ENCODE measurements around the gene TELO2.

TELO2 gene

DNA sequence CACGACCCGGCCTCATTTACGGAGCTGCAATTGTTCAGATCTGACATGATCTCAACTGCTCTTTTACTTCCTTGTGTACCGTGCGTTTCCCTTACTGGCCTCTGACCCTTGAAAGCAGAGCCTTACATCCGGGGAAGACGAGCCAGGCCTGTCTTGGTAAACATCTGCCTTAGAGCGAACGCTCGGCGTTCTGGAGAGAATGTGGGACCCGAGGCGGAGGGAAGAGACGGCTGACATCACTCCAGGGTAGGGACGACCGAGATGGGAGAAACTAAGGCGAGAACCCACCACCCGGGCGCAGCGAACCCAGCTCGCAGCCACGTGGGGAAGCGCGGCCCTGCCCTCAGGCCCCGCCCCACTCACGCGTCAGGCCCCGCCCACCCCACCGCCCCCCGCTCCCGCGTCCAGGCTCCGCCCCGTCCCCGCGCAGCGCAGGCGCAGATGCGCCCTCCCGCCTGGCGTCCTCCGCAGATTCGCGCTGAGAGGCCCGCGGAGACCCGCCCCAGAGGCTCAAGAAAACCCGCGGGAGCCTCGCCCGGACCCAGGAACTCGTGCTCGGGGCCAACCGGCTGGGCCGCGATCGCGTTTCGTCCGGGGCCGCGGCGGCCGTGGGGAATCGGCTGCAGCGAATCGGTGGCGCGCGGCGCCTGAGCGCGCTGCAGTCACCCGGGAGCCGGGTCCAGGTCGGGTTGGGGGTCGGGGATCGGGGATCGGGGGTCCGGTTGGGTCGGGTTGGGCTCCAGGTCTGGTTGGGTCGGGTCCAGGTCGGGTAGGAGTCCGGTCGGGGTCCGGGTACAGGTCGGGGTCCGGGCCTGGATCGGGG lies at the start of gene TELO2:
TELO2 (plus strand) TSS at position 438 of the 823 bp plus-strand sequence. CDS start 922 bp downstream, outside the sequence.
- DNase-seq: peak; percentile 76

DNA sequence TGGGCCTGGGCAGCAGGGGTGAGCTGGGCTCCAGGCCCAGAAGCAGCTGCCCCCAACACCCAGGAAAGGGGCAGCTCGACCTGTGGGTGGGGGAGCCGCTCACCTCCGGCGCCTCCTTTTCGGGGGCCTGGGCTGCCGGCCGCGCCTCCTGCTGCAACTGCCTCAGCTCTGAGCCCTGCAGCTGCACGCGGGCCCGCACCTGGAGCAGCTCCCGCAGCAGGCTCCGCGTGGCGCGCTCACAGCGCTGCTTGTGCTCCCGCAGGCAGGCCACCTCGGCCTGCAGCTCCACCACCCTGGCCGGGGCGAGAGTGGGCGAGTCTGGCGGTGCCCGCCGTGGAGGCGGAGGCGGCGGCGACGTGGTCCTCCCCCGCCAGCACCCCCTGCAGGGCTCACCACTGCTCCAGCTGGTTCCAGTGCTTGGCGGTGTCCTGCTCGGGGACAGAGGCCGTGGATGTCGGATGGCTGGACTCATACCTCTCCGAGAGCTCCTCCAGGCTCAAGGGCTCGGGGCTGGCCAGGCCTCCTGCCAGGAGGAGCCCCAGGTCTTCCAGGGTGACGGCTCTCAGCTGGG lies 49.7 kb upstream of the TELO2 start:
- DNase-seq: no peak

DNA sequence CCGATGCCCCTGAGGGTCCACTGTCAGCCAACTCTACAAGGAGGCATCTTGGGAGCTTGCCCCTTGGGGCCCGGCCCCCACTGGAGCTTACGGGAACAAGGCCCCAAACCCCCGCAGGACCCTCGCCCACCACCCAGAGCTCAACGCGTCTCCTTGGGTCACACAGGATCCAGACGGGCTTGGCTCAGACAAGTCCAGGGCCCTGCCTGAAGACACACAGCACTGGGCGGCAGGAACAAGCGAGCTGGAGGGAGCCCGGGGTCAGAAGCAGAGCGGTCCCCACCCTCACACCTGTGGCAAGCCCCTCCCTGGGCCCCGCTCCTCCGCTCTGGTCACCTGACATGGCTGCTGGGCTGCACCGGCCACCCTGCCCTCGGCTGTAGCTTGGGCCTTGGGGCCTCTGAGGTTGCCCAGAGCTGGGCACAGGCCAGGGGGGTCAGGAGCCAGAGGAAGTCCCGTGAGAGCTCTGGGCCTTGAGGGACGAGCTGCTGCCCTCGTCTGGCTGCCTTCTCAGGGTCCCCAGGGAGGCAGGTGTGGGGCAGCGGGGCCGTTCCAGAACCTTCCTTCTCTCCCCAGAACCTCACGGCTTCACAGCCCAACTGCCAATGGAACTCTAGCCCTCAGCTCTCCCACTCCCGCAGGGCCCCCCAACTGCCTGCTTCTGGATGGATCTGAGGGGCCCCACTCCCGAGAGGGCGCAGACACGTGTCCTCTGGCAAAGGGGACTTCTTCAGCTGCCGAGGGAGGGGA lies 49.0 kb upstream of the TELO2 start, which contains the start of gene CCDC154:
CCDC154 (minus strand) TSS at position 577 of the 750 bp plus-strand sequence; CDS start at position 343, 234 bp downstream.
- no peak for DNase-seq

DNA sequence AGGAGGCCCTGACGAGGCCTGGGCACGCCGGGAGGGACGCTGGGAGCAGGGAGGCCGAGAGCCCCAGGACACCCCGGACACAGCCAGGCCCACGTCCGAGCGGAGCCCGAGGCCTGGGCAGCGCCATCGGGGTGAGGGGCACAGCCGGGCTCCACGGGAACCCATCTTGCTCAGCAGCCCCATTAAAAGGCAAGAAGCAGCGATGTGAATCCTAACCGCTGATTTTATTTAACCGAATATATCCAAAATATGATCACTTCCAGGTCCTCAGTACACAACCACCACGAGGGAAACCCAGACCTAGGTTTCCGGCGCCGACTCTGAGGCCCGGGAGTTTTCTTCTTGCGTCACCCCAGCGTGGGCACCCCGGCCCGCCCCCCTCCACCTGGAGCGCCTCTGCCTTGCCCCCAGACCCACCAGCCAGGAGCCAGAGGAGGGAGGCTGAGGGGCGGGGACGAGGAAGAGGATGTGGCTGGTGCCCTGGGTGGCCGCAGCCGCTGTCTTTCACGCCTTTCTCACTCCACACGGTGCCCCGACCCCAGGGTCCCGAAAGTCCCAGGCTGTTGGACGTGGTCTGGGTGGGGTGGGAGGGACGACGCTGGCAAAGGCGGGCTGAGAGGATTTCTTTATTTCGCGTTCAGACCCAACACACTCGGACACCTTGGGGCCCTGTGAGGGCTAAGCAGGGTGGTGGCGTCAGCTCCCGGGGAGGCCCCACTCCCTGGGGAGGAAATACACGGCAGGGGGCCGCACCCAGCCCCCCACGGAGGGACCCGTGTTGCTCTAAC lies 48.2 kb upstream of the TELO2 start:
- no peak for DNase-seq

DNA sequence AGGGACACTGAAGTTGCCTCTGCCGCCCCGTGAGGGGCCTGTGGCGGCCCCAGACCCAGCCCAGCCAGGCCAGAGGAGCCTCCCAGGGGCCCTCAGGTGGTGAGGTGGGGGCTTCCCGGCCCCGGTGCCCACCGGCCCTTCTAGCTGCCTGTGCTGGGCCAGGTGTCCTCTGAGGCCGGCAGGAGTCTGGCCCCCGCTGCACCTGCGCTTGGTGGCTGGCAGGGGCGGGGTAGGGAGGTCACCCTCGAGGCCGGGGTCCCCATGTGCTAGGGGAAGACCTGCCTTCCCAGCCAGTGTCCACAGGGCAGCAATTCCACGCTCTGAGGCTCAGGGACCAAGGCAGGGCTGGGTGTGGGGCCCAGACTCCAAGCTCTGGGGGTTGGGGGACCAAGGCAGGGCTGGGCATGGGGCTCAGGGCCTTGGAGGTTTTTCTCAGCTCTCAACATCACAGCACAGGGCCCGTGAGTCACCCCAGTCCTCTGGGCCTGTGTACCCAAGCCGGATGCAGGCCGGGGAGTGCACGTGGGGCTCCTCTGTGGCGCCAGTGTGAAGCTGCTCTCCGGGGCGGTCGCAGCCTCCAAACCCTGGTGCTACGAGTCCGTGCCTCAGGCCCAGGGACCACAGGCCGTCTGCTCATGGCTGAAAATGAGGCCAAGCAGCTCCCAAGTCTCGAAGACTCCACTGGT lies 47.5 kb upstream of the TELO2 start:
- no peak for DNase-seq

DNA sequence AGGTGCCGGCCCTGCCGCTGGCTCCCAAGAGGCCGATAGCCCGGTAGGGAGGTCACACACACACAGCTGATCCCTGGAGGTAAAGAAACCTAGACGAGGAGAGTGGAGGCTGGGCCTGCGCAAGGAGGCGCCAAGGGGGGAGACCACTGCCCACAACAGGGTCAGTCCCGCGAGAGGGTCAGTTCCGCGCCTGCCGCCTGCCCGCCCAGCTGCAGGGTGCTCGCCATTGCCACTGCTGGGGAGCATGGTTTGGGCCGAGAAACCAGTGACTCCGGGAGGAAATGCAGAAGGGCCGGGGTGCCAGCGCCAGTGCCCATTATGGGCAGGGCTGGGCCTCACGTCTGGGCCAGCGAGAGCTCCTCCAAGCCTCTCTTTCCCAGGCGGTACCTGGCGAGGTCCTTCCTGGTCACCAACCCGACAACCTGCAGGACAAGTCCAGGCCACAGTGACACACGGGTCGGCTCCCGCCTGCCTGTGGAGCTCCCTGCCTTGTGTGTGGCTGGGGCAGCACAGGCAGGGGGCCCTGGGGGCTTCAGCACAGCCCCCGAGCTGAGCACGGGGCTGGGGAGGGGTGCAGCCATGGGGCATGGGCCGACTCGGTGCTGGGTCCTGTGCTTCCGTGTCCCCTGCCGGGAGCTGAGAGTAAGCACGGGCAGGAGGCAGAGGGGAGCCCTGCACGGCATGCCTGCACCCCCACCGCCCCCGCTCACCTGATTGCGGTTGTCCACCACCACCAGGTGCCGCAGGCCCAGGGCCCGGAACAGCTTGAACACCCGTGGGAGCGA lies 46.7 kb upstream of the TELO2 start:
- DNase-seq: no peak

DNA sequence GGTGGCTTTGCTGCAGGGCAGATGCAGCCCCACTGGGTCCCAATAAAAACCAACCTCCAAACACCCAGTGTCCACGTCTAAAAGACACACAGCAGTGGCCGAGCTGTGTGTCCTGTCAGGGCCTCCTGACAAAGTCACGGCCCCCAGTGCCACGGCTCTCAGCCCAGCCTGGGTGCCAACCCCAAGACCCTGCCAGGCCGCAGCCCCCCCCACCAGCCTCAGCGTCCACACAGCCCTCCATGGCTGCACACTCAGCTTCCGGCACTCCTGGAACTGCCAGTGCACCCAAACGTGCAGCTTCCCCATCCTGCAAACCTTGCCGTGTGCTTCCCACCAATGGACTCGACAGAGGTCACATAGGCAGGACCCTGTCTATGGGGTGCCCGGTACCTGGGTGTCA lies 45.2 kb upstream of the TELO2 start:
- DNase-seq: no peak

DNA sequence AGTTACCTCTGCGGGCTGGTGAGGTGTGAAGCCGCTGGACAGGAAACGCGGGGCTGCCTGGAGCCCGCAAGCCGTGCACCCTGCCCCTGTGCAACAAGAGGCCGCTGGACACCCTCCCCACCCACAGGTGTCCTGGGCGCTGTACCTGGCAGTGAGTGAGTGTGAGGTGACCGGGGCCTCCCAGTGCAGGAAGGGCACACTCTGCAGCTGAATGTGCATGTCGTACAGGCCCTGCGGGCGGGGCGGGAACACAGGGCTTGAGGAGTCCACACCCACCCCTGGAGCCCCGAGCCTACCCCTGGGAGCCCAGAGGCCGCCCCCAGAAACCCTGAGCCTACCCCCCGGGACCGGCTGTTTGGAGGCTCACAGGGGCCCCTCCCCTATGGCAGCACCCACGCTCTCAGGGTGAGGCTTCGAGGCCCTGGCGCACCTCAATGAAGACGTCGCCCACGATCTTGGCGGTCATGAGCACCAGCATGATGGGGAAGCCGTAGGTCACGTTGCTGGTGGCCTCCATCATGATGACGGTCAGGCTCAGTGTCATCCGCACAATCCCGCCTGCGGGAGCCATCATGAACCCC lies 44.5 kb upstream of the TELO2 start:
- no peak for DNase-seq

DNA sequence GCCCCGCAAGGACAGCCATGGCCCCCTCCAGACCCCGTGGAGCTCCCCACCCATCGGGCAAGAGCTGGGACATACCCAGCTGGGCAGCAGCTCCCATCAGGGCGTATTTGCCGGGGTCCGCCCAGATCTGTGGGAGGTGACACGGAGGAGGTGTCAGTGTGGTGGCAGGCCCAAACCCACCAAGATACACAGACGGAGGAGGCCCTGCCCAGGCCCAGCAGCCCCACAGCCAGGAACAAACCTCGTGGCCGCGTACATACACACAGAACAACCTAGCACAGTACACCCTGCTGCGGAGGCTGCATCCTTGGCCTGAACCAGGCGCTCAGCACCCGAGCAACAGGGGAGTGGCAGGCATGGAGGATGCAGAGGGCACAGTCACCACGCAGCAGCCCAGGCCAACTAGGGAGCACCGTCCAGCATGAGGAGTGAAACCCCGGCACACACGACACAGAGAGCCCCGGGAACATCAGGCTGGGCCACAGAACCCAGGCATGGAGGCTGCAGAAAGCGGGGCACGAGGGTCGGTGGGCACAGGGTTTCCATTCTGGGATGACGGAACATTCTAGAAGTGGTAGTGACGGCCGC lies 43.9 kb upstream of the TELO2 start:
- DNase-seq: no peak

DNA sequence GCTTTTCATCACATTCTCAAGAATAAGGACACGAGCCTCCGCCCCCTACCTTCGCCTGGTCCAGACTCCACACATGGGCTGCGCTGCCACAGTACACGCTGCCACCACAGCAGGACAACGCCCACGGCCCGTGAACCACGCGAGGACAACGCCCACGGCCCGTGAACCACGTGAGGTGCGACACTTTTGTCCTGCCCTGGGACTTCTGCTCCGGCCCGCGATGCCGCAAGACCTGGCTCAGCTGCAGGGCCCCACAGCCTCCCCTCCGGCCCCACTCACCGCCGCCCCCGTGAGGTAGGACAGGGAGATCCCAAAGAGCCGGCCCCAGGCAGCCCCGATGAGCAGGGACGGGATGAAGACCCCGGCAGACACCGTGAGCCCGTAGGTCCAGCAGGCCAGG lies 42.9 kb upstream of the TELO2 start:
- no peak for DNase-seq

DNA sequence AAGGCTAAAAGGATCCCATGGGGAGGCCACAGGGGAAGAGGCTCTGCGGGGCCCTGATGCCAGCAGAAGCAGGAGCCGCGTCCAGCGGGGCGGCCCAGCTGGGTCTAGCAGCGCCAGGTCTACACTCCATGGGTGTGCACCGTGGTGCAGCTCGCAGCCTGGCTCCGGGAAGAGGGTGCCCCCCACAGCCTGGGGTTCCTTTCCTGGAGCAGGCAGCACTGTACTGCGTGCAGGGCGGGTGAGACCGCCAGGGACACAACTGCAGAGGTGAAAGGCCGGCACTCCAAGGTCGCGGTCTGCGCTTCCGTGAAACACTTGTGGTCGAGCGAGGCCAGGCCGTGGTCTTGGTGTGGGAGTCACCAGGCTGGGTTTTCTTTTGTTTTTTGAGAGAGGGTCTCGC lies 42.3 kb upstream of the TELO2 start:
- DNase-seq: no peak

DNA sequence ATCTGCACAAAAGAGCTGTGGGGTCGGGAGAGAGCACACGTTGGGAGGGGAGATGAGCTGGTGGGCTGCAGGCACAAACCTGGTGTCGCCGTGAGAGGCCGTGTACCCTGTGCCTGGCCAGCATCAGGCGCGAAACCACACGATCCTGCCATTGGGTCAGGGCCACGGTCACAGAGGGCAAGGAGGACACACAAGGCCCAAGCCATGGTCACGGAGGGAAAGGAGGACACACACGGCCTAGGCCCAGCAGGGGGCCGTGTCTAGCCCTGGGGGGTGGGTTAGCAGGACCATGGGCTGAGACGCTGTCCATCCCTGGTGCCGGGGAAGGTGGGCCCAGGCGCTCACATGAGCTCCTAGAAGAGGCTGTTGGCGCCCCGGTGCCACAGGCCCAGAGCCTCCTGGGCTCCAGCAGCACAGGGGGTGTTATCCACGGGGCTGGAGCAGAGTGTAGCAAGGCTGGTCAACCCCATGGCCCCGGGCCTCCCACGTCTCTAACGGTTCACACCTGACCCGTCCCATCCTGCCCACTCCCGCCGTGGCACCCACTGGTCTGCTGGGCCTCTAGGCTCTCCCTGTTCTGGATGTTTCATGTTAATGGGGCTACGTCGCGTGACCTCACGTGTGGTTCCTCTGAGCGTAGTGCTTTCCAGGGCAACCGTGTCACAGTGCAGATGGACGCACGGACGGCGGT lies 41.3 kb upstream of the TELO2 start:
- no peak for DNase-seq

DNA sequence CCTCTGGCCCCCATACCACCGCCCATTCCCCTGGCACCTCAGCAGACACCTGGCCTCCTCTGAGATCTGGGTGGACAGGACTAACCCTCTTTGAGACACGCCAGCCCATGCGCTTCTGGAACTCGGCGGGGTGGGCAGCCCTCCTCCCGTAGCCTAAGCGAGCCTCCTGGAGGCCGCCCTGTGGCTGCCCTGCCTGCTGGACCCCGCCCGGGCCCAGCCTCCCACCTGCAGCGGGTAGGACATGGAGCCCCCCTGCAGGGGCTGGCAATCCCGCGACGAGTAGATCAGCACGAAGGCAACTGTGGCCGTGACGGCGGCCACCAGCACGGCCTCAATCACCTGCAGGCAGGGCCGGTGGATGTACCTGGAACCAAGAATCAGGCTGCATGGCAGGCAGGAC lies 40.6 kb upstream of the TELO2 start:
- DNase-seq: no peak

DNA sequence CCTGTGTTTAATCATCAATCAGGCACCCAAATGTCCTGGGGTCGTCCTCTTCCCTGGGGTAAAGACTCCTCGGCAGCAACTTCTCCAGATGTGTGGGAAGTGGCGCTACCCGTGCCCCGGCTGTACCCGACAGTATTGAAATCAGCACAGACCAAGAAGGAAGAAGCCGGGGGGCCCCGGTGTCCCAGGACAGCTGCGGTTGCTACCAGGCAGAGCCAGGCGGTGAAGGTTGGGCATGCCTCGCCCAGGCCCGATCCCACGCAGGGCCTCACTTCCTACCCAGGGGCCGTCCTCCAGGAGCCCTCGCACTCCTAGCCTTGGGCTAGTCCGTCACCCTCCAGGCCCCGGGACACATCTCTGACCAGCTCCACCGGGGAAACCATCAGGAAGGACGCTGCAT lies 39.8 kb upstream of the TELO2 start:
- no peak for DNase-seq

DNA sequence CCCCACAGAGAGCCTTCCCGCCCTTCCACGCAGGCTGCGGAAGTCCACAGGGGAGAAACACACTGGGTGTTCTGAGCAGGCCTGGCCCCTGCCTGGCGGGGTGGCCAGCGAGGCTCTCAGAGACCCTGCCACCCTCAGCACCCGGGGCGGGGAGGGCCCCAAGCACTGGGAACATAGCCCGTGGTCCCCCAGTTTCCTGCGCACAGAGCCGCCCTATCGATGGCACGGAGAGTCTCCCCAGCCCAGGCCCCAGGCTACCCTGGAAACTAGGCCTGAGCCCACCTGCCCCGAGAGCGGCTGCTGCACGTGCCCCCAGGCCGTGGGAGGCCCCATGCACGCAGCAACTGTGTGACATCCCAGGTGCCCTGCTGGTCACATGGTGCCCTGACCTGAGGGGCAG lies 38.6 kb upstream of the TELO2 start:
- DNase-seq: no peak

DNA sequence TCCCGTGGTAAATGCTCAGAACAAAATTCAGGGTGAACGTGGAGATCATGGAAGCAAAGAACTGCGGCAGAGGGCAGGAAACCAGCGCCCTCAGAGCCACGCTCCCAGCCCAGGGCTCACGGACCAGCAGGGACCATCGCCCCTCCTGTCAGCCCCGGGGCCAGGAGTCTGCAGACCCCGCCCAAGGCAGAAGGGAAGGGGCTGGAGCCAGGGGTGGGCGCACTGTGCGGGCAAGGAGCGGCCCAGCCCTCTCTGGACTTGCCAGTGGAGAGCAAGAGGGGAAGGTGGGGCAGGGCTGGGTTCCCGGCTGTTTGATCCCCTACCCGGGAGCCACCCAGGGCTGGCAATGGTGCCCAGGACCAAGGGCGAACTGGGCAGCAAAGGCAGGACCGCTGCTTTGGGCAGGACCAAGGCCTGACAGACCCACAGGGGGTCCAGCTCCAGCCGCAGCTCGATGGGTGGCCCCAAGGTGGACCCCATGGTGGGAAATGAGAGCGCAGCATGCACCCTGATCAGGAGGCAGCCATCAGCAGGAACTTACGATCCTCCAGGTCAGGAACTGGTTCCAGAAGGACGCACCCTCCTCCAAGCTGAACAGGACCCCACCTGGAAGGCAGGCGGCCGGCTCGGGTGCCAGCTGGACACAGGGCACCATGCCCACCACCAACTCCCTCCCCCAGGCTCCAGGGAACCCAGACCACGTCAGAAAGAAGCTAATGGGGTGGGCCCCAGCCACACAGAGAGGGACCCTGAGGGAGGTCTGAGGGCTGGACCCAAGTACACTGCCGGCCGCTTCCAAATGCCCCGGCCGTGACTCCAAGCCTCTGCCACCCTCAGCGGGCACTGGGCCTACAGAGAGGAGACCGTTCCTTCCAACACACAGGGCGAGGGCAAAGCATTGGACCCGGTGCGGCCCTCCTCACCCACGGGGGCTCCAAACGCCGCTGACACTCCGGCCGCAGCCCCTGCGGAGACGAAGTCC lies 37.7 kb upstream of the TELO2 start:
- no peak for DNase-seq

DNA sequence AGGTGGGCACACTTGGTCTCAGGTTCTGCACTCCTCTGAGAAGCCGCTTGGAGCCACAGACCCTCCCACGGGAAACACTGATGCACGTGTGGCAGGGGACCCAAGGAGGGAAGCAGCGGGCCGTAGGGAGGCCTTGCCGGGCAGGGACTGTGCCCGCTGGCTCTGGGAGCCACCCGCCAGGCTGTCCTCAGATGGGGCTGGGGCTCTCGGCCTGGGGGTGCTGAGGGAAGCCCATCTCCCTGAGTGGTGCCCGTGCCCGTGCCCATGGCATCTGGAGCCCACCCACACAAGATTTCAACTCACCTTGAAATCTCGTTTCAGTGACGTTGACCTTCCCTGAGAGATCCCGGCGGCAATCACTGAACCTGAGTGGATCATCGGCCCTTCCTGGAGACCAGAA lies 36.2 kb upstream of the TELO2 start:
- no peak for DNase-seq

DNA sequence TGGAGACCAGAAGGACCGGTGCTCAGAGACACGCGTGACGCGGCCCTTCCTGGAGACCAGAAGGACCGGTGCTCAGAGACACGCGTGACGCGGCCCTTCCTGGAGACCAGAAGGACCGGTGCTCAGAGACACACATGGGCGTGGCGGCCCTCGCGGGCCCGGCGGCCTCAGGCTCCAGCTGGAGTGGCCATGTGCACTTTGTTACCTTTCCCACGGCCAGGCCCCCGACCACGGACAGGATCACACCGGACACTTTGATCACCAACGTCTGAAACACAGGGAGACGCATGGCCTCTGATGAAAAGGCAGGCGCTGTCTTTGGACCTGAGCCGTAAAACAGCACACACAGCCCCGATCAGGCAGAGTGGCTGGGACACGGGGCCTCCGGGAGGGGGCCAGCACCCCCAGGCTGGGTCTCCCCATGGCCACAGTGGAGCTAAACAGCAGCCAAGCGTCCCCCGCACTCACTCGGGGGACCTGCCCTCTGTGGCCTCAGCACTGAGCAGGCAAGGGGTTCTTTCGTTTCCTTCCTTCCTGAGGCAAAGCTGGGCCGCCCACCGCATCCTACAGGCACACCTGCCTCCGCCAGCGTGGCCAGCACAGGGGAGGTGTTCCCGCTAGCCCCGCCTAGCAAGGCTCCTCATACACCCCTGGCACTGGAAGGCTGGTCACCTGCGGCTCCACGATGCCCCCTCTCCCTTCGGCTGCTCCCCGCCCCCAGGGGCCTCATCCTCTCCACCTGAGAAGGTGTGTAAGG lies 35.5 kb upstream of the TELO2 start:
- DNase-seq: no peak
